GM23338 (cell line): ENCODE measurements around the gene ZBTB46. TPM values are rescaled to one million over a fixed set of nuclear protein-coding genes. Genes with fewer than 3 reads are reported as not detected.

Experiments
- ATAC-seq: fragments of 200-7000 bp; cut with Tn5 transposase; 3 replicates; pipeline ENCODE4 v1.9.1; 2020
- DNase-seq: peaks from one replicate; pipeline ENCODE4 v3.0.0-alpha.2; 2015; ENCODE audit warnings: low spot score
- H2AFZ ChIP-seq: fragments of 200-600 bp; sonication (generic); 2 replicates; pipeline ENCODE4 v1.8.0; 2016; ENCODE audit warnings: antibody characterized with exemption, mild to moderate bottlenecking, moderate library complexity
- H3F3A ChIP-seq: fragments of 200-600 bp; sonication (generic); replicated peaks from 2 replicates; pipeline ENCODE4 v1.8.0; 2017; ENCODE audit warnings: antibody characterized with exemption, mixed run types, low read depth
- H3K27ac ChIP-seq: fragments of 200-600 bp; sonication (generic); 2 replicates; pipeline ENCODE4 v1.6.1; 2016; ENCODE audit warnings: low read depth
- H3K27me3 ChIP-seq: fragments of 200-600 bp; sonication (generic); 2 replicates; pipeline ENCODE4 v1.8.0; 2016; ENCODE audit warnings: mild to moderate bottlenecking, mixed run types, moderate library complexity; ENCODE audit not compliant: insufficient read depth
- H3K36me3 ChIP-seq: fragments of 200-600 bp; sonication (generic); 2 replicates; pipeline ENCODE4 v1.8.0; 2016; ENCODE audit warnings: mild to moderate bottlenecking; ENCODE audit not compliant: insufficient read depth
- H3K4me1 ChIP-seq: fragments of 200-600 bp; sonication (generic); 2 replicates; pipeline ENCODE4 v1.8.0; 2016; ENCODE audit warnings: mild to moderate bottlenecking, moderate library complexity; ENCODE audit not compliant: insufficient read depth
- H3K4me2 ChIP-seq: fragments of 200-600 bp; sonication (generic); 2 replicates; pipeline ENCODE4 v1.7.1; 2017; ENCODE audit warnings: mixed run types
- H3K4me3 ChIP-seq: fragments of 200-600 bp; sonication (generic); 2 replicates; pipeline ENCODE4 v1.6.1; 2016; ENCODE audit warnings: mixed run types
- H3K79me2 ChIP-seq: fragments of 200-600 bp; sonication (generic); replicated peaks from 2 replicates; pipeline ENCODE4 v1.8.0; 2017; ENCODE audit warnings: mild to moderate bottlenecking; ENCODE audit not compliant: insufficient read depth
- H3K9me2 ChIP-seq: fragments of 200-600 bp; sonication (generic); 2 replicates; pipeline ENCODE4 v1.8.0; 2017; ENCODE audit not compliant: insufficient read depth
- H4K20me1 ChIP-seq: fragments of 200-600 bp; sonication (generic); replicated peaks from 2 replicates; pipeline ENCODE4 v1.8.0; 2017; ENCODE audit warnings: mild to moderate bottlenecking; ENCODE audit not compliant: insufficient read depth
- H3K27ac Mint-ChIP-seq: 2 replicates; pipeline ENCODE4 v1.8.0; 2020; ENCODE audit warnings: inconsistent platforms, mild to moderate bottlenecking, moderate library complexity, mixed read lengths
- H3K27me3 Mint-ChIP-seq: 3 replicates; pipeline ENCODE4 v1.8.0; 2022; ENCODE audit warnings: low read depth, mild to moderate bottlenecking, moderate library complexity, mixed read lengths, inconsistent platforms; ENCODE audit not compliant: insufficient read depth, poor library complexity
- H3K36me3 Mint-ChIP-seq: 3 replicates; pipeline ENCODE4 v1.8.0; 2021; ENCODE audit warnings: low read depth, mild to moderate bottlenecking, inconsistent platforms, moderate library complexity, mixed read lengths
- H3K4me1 Mint-ChIP-seq: 3 replicates; pipeline ENCODE4 v1.8.0; 2020; ENCODE audit warnings: mild to moderate bottlenecking, inconsistent platforms, mixed read lengths
- H3K4me3 Mint-ChIP-seq: 3 replicates; pipeline ENCODE4 v1.8.0; 2021; ENCODE audit warnings: moderate library complexity, mild to moderate bottlenecking, inconsistent platforms, mixed read lengths
- H3K9me3 Mint-ChIP-seq: 3 replicates; pipeline ENCODE4 v1.8.0; 2020; ENCODE audit warnings: moderate library complexity, mild to moderate bottlenecking, inconsistent platforms, mixed read lengths
- CTCF ChIP-seq, 2 experiments: fragments of 200-600 bp in 1 of 2; sonication (generic) in 1 of 2; conservative IDR thresholded peaks; 2 replicates each; pipeline versions ENCODE4 v1.5.1 to v1.6.1; 2016 to 2017; ENCODE audit warnings: antibody characterized with exemption in 2 of 2, low read depth in 2 of 2, mild to moderate bottlenecking in 2 of 2, moderate library complexity in 1 of 2
- ETS1 ChIP-seq: IDR thresholded peaks from 2 replicates; pipeline ENCODE4 v1.6.1; 2016; ENCODE audit warnings: antibody characterized with exemption
- JUNB ChIP-seq: IDR thresholded peaks from one replicate; pipeline ENCODE4 v1.6.1; 2016; ENCODE audit warnings: antibody characterized with exemption; ENCODE audit not compliant: unreplicated experiment
- STAT1 ChIP-seq: IDR thresholded peaks from one replicate; pipeline ENCODE4 v1.6.1; 2016; ENCODE audit warnings: antibody characterized with exemption; ENCODE audit not compliant: unreplicated experiment
- polyA plus RNA-seq: library from polyadenylated mRNA; unstranded; fragments of >200 nt; fragmentation: Nextera tagmentation; extraction: Ambion mirVana; gene quantifications from 2 replicates; pipeline ENCODE4 v1.2.1, GENCODE V29; 2016
- total RNA-seq: library from RNA; depleted of rRNA; stranded (reverse); fragments of >200 nt; shearing (Covaris generic); gene quantifications from 2 replicates; pipeline ENCODE4 v1.2.3, GENCODE V29; 2014

ZBTB46 gene
- total and polyA plus RNA-seq, 2 experiments from 2014 or later: 3.2 to 26.9 TPM

- TF ChIP-seq STAT1 (no peak), ETS1 (no peak)
- Histone ChIP-seq H3K4me3 (no peak overlapping the region), H3K9me2 (no peaks in the 10 kb centered on the region), H3K27me3 (no peaks in the 10 kb centered on the region), H4K20me1 (no peaks in the 10 kb centered on the region; the same call in 1 of the 2 replicates), H3K4me2 (no peak overlapping the region), H3K27ac (no peak overlapping the region), H3F3A (peaks cover 15% of the 10 kb centered on the region; the same call in 1 of the 2 replicates), H2AFZ (no peak overlapping the region), H3K36me3 (no peaks in the 10 kb centered on the region), H3K79me2 (peaks cover 17% of the 10 kb centered on the region), H3K4me1 (peaks cover 5% of the 10 kb centered on the region; the same call in 1 of the 2 replicates)
- peaks cover 5% of the 10 kb centered on the region; the same call in 1 of the 3 replicates for H3K36me3 Mint-ChIP-seq
- H3K9me3 Mint-ChIP-seq: no peaks in the 10 kb centered on the region; the same call in 2 of the 3 replicates
- peaks cover 16% of the 10 kb centered on the region for H3K4me1 Mint-ChIP-seq
- ATAC-seq: no peak
- no peak overlapping the region; the same call in 1 of the 2 replicates for H3K27ac Mint-ChIP-seq
- H3K4me3 Mint-ChIP-seq: no peak overlapping the region; the same call in 2 of the 3 replicates
- H3K27me3 Mint-ChIP-seq: peaks cover 16% of the 10 kb centered on the region
- DNase-seq: no peak
Observed at GRCh38 chr20:63774306-63774705, 56.8 kb downstream of the ZBTB46 start.

GRCh38 chr20:63773571-63774241 is 57.4 kb downstream of the ZBTB46 start:
- Histone ChIP-seq H3K9me2 (no peaks in the 10 kb centered on the region), H3K4me1 (peaks cover 5% of the 10 kb centered on the region; the same call in 1 of the 2 replicates), H3K4me3 (no peak overlapping the region), H3F3A (peaks cover 18% of the 10 kb centered on the region; the same call in 1 of the 2 replicates), H3K27ac (no peak overlapping the region), H3K36me3 (no peaks in the 10 kb centered on the region), H3K4me2 (no peak overlapping the region), H2AFZ (no peak overlapping the region), H3K27me3 (no peaks in the 10 kb centered on the region), H4K20me1 (no peaks in the 10 kb centered on the region; the same call in 1 of the 2 replicates), H3K79me2 (peaks cover 17% of the 10 kb centered on the region)
- TF ChIP-seq CTCF (conservative IDR thresholded peaks at IDR 0.05; ENCODE audit: low read depth in 2 of 2) (no peak), JUNB (no peak)
- Mint-ChIP-seq H3K4me1 (peaks cover 16% of the 10 kb centered on the region), H3K4me3 (no peak overlapping the region), H3K36me3 (peaks cover 6% of the 10 kb centered on the region; the same call in 1 of the 3 replicates), H3K27ac (no peak overlapping the region), H3K9me3 (no peaks in the 10 kb centered on the region; the same call in 2 of the 3 replicates), H3K27me3 (peaks cover 16% of the 10 kb centered on the region)
- DNase-seq (no peak), ATAC-seq (no peak)
